Measurements from ENCODE around the gene TMEM45A.

TMEM45A gene

DNA sequence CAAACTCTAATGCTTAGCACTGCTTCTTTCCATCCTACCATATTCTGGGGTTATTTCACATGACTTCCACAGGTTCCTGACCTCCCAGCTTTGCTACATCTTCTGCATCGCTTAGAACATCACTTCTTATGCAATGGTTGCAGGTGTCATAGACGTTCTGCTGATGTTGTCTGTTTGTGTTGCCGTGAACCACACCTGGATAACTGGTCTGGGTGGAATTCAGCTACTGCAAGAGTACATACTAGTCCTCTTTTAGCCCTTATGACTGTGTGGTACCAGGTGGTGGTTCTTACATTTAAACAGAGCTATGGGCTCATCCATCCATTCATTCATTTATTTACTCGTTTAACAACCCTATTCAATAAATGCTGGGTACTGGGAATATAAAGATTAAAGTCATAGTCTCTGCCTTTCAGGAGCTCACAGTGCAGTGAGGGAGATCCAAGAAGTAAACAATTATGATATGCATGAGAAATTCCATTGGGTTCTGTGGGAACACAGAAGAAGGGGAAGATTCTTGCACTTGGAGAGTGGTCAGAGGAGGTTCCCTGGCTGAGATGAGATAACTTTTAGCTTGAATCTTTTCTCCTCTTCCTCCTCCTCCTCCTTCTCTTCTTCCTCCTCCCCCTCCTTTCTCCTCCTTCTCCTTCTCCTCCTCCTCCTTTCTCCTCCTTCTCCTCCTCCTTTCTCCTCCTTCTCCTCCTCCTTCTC lies 30.8 kb downstream of the TMEM45A start:
- Mint-ChIP-seq H3K4me3 (no peak overlapping the region), H3K27ac (no peak overlapping the region), H3K4me1 (peaks cover 5% of the 10 kb centered on the region), H3K27me3 (ENCODE audit: low read depth) (no peaks in the 10 kb centered on the region), H3K9me3 (no peaks in the 10 kb centered on the region), H3K36me3 (ENCODE audit: low read depth) (peaks cover 61% of the 10 kb centered on the region)
- TF ChIP-seq, protein P1, sequence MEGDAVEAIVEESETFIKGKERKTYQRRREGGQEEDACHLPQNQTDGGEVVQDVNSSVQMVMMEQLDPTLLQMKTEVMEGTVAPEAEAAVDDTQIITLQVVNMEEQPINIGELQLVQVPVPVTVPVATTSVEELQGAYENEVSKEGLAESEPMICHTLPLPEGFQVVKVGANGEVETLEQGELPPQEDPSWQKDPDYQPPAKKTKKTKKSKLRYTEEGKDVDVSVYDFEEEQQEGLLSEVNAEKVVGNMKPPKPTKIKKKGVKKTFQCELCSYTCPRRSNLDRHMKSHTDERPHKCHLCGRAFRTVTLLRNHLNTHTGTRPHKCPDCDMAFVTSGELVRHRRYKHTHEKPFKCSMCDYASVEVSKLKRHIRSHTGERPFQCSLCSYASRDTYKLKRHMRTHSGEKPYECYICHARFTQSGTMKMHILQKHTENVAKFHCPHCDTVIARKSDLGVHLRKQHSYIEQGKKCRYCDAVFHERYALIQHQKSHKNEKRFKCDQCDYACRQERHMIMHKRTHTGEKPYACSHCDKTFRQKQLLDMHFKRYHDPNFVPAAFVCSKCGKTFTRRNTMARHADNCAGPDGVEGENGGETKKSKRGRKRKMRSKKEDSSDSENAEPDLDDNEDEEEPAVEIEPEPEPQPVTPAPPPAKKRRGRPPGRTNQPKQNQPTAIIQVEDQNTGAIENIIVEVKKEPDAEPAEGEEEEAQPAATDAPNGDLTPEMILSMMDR (IDR thresholded peaks at IDR 0.05; ENCODE audit: unreplicated experiment in 3 of 3), result no peak

GRCh38 chr3:100525753-100526612 lies 33.6 kb downstream of the TMEM45A start:
- TF ChIP-seq, protein P1 (IDR thresholded peaks at IDR 0.05; ENCODE audit: unreplicated experiment in 3 of 3), result no peak
- no peak overlapping the region for H3K27ac Mint-ChIP-seq
- no peaks in the 10 kb centered on the region for H3K27me3 Mint-ChIP-seq (ENCODE audit: low read depth)
- no peaks in the 10 kb centered on the region for H3K4me1 Mint-ChIP-seq
- no peak overlapping the region for H3K4me3 Mint-ChIP-seq
- peaks cover 42% of the 10 kb centered on the region for H3K36me3 Mint-ChIP-seq (ENCODE audit: low read depth)
- H3K9me3 Mint-ChIP-seq, result no peaks in the 10 kb centered on the region

DNA sequence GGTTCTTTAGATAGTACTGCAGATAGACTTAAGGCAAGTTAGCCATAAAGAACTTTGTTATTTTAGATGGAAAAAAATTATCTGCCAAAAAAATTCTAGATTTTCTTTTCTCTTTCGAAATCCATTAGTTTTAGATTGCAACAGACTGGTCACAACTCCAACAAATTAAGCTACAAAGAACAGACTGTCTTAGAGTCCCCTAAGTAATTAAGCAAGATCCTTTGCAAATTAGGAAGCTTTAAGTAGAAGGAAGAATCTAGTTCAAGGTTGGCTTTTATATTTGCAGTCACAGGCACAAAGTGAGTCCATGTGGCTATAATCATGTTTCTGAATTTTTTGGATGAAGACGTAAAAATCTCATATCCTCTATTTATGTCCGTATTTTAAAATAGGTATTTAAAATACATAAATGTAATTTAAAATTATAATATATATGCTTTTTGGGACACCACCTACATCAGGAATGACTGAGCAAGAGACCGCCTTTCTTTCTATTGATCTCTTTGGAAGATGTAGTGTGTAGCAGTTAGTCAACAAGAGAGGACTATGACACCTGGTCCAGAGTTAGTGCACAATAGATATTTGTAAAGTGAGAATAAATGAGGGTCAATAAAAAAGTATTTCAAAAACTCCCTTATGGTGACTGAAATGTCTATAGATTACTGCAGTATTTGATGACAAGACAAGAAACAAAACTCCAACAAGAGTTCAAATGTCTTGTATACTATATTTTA lies 34.4 kb downstream of the TMEM45A start:
- Mint-ChIP-seq H3K27me3 (ENCODE audit: low read depth) (no peaks in the 10 kb centered on the region), H3K36me3 (ENCODE audit: low read depth) (peaks cover 36% of the 10 kb centered on the region), H3K9me3 (no peaks in the 10 kb centered on the region), H3K4me1 (no peaks in the 10 kb centered on the region), H3K4me3 (no peak overlapping the region), H3K27ac (no peak overlapping the region)
- TF ChIP-seq, protein P1 (IDR thresholded peaks at IDR 0.05; ENCODE audit: unreplicated experiment in 3 of 3), result no peak

GRCh38 chr3:100527347-100527735 lies 34.9 kb downstream of the TMEM45A start:
- no peaks in the 10 kb centered on the region for H3K27me3 Mint-ChIP-seq (ENCODE audit: low read depth)
- no peaks in the 10 kb centered on the region for H3K9me3 Mint-ChIP-seq
- TF ChIP-seq, protein P1 (IDR thresholded peaks at IDR 0.05; ENCODE audit: unreplicated experiment in 3 of 3), result no peak

GRCh38 chr3:100531093-100531492 lies 38.7 kb downstream of the TMEM45A start:
- no peaks in the 10 kb centered on the region for H3K9me3 Mint-ChIP-seq
- no peak overlapping the region for H3K4me3 Mint-ChIP-seq
- peaks cover 17% of the 10 kb centered on the region for H3K36me3 Mint-ChIP-seq (ENCODE audit: low read depth)
- H3K27ac Mint-ChIP-seq, result no peak overlapping the region
- no peaks in the 10 kb centered on the region for H3K4me1 Mint-ChIP-seq
- no peaks in the 10 kb centered on the region for H3K27me3 Mint-ChIP-seq (ENCODE audit: low read depth)
- TF ChIP-seq, protein P1 (IDR thresholded peaks at IDR 0.05; ENCODE audit: unreplicated experiment in 3 of 3), result no peak

More at GRCh38 chr3:100527347-100527735, 34.9 kb downstream of the TMEM45A start:
- H3K4me3 Mint-ChIP-seq, result no peak overlapping the region
- no peak overlapping the region for H3K27ac Mint-ChIP-seq
- H3K36me3 Mint-ChIP-seq (ENCODE audit: low read depth), result peaks cover 32% of the 10 kb centered on the region
- no peaks in the 10 kb centered on the region for H3K4me1 Mint-ChIP-seq
